Ascending aorta (tissue), 2 donors: ENCODE measurements around the gene GRIN1. TPM values are rescaled to one million over a fixed set of nuclear protein-coding genes. Genes with fewer than 3 reads are reported as not detected.
A peak's percentile ranks its signal among the peaks of the same experiment; 100 is the strongest.

ENCODE experiments used
- DNase-seq, 2 donors: peaks; one replicate each; pipeline ENCODE4 v3.0.0-alpha.2; 2019; ENCODE audit warnings: low spot score in 2 of 2
- H3K27ac ChIP-seq, 2 donors: fragments of 200-600 bp; sonication (generic); one replicate each; pipeline ENCODE4 v1.5.1; 2016 to 2017; ENCODE audit warnings: mild to moderate bottlenecking in 1 of 2
- H3K27me3 ChIP-seq: fragments of 200-600 bp; sonication (generic); one replicate; pipeline ENCODE4 v1.5.1; 2017
- H3K36me3 ChIP-seq, 2 donors: fragments of 200-600 bp; sonication (generic); one replicate each; pipeline ENCODE4 v1.5.1; 2016
- H3K4me1 ChIP-seq, 2 donors: fragments of 200-600 bp; sonication (generic); one replicate each; pipeline ENCODE4 v1.5.1; 2016 to 2017; ENCODE audit warnings: mild to moderate bottlenecking in 1 of 2
- H3K4me3 ChIP-seq, 2 donors: fragments of 200-600 bp; sonication (generic); one replicate each; pipeline ENCODE4 v1.5.1; 2016 to 2017; ENCODE audit warnings: mild to moderate bottlenecking in 1 of 2
- H3K9me3 ChIP-seq, 2 donors: fragments of 200-600 bp; sonication (generic); one replicate each; pipeline ENCODE4 v1.5.1; 2016
- CTCF ChIP-seq, 3 experiments: fragments of 200-600 bp in 2 of 3; fragments of 450-650 bp in 1 of 3; sonication (generic) in 2 of 3; IDR thresholded peaks; one replicate each; pipeline ENCODE4 v1.5.1; 2016 to 2019; ENCODE audit warnings: antibody characterized with exemption in 3 of 3, mild to moderate bottlenecking in 1 of 3, moderate library complexity in 1 of 3
- intact Hi-C: fragments of 100-400 bp; cut with DNase I; formaldehyde crosslinking; loops from one replicate; pipeline ENCODE4 v1.15.1; 2023
- total RNA-seq: library from RNA; depleted of rRNA; stranded (reverse); fragments of >200 nt; gene quantifications from one replicate; pipeline ENCODE4 v1.1.0, GENCODE V29; 2016

GRIN1 gene
- total RNA-seq, 1 donor from 2014 or later: not detected

GRCh38 chr9:137166380-137167229, 27.7 kb downstream of the GRIN1 start:
- Histone ChIP-seq H3K4me1 (peaks cover 25% of the 10 kb centered on the region in 2 donors), H3K9me3 (no peaks in the 10 kb centered on the region), H3K27ac (no peak overlapping the region), H3K36me3 (no peaks in the 10 kb centered on the region), H3K27me3 (peaks cover 54% of the 10 kb centered on the region), H3K4me3 (no peak overlapping the region)
- intact Hi-C loops: no loop called here
- TF ChIP-seq CTCF (IDR thresholded peaks at IDR 0.05): no peak
- no peak for DNase-seq

GRCh38 chr9:137167277-137167746, 28.4 kb downstream of the GRIN1 start:
- Histone ChIP-seq H3K9me3 (no peaks in the 10 kb centered on the region), H3K4me3 (no peak overlapping the region), H3K27ac (no peak overlapping the region)

DNA sequence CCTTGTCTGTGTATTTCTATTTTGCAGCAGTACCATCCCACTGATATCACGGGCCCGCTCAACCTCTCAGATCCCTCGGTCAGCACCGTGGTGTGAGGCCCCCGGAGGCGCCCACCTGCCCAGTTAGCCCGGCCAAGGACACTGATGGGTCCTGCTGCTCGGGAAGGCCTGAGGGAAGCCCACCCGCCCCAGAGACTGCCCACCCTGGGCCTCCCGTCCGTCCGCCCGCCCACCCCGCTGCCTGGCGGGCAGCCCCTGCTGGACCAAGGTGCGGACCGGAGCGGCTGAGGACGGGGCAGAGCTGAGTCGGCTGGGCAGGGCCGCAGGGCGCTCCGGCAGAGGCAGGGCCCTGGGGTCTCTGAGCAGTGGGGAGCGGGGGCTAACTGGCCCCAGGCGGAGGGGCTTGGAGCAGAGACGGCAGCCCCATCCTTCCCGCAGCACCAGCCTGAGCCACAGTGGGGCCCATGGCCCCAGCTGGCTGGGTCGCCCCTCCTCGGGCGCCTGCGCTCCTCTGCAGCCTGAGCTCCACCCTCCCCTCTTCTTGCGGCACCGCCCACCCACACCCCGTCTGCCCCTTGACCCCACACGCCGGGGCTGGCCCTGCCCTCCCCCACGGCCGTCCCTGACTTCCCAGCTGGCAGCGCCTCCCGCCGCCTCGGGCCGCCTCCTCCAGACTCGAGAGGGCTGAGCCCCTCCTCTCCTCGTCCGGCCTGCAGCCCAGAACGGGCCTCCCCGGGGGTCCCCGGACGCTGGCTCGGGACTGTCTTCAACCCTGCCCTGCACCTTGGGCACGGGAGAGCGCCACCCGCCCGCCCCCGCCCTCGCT, 29.0 kb downstream of the GRIN1 start:
- peaks cover 42% of the 10 kb centered on the region for H3K27me3 ChIP-seq

More at GRCh38 chr9:137167277-137167746, 28.4 kb downstream of the GRIN1 start:
- no peak for DNase-seq
- peaks cover 21% of the 10 kb centered on the region in 2 donors for H3K4me1 ChIP-seq
- no peak for TF ChIP-seq CTCF (IDR thresholded peaks at IDR 0.05)
- intact Hi-C loops: no loop called here
- peaks cover 48% of the 10 kb centered on the region for H3K27me3 ChIP-seq
- H3K36me3 ChIP-seq: no peaks in the 10 kb centered on the region

GRCh38 chr9:137168573-137168903, 29.6 kb downstream of the GRIN1 start:
- peak overlapping the region; percentile 38 to 60 for H3K4me3 ChIP-seq
- peaks cover 38% of the 10 kb centered on the region for H3K27me3 ChIP-seq
- no peak for DNase-seq
- no peak for TF ChIP-seq CTCF (IDR thresholded peaks at IDR 0.05)
- H3K9me3 ChIP-seq: no peaks in the 10 kb centered on the region
- peaks cover 11 to 15% of the 10 kb centered on the region in 2 donors for H3K4me1 ChIP-seq
- intact Hi-C loops: no loop called here
- no peaks in the 10 kb centered on the region for H3K36me3 ChIP-seq
- no peak overlapping the region for H3K27ac ChIP-seq

More for the DNA sequence above, 29.0 kb downstream of the GRIN1 start:
- Histone ChIP-seq H3K36me3 (no peaks in the 10 kb centered on the region), H3K9me3 (no peaks in the 10 kb centered on the region), H3K4me3 (peak overlapping the region; percentile 38 to 60), H3K4me1 (peaks cover 15 to 16% of the 10 kb centered on the region in 2 donors), H3K27ac (no peak overlapping the region)
- no peak for TF ChIP-seq CTCF (IDR thresholded peaks at IDR 0.05)
- DNase-seq: no peak
- intact Hi-C loops: no loop called here

DNA sequence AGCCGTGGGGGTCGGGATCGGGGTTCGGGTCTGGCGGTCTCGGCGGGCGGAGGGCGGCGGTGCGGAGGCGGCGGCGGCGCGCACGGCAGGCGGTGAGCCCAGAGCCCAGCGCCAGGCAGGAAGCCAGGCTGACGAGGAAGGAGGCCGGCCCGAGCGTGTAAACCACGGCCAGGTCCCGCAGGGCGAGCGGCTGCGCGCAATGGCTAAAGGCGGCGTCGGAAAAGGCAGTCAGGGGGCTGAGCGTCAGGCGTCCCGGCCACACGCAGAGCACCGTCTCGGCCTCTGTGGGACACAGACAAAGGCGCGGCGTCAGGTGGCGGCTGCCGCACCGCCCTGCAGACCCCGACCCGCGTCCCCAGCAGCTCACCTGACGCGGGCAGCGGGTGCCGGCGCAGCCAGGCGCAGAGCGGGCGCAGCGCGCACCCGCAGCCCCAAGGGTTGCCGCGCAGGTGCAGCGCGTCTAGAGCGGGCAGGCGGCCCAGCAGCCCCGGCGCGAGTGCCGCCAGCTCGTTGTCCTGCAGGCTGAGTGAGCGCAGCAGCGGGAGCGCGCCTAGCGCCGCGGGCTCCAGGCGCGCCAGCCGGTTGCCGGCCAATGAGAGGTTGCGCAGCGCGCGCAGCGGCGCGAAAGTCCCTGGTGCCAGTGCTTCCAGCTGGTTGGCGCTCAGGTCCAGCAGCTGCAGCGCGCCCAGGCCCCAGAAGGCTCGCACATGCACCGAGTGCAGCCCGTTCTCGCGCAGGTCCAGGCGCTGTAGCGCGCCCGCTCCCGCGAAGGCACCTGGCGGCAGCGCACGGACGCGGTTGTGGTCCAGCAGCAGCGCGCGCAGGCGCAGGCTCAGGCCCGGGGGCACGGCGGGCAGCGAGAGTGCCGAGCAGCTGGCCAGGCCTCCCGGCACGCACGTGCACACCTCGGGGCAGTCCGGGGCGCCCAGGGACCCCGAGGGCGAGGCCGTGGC, 30.2 kb downstream of the GRIN1 start:
- H3K27me3 ChIP-seq: peaks cover 33% of the 10 kb centered on the region
- no peak for DNase-seq
- H3K36me3 ChIP-seq: no peaks in the 10 kb centered on the region
- peak overlapping the region; percentile 38 to 60 for H3K4me3 ChIP-seq
- intact Hi-C loops: no loop called here
- no peak overlapping the region for H3K27ac ChIP-seq
- peaks cover 11 to 15% of the 10 kb centered on the region in 2 donors for H3K4me1 ChIP-seq
- no peaks in the 10 kb centered on the region for H3K9me3 ChIP-seq
- no peak for TF ChIP-seq CTCF (IDR thresholded peaks at IDR 0.05)
